HAP-1 (cell line): ENCODE results near the gene IGLL5.

ENCODE experiments used
- DNase-seq, 2 experiments: peaks; one replicate each; pipeline ENCODE4 v3.0.0-alpha.2; 2016 to 2020; ENCODE audit warnings: low spot score in 2 of 2
- H3K27me3 ChIP-seq: fragments of 250-450 bp; sonication (Bioruptor Pico); 2 replicates; pipeline ENCODE4 v1.5.1; 2020; ENCODE audit warnings: low read depth, mild to moderate bottlenecking, moderate library complexity
- H3K36me3 ChIP-seq: fragments of 250-450 bp; sonication (Bioruptor Pico); replicated peaks from 2 replicates; pipeline ENCODE4 v1.5.1; 2020; ENCODE audit warnings: mild to moderate bottlenecking
- H3K4me1 ChIP-seq: fragments of 250-450 bp; sonication (Bioruptor Pico); 2 replicates; pipeline ENCODE4 v1.5.1; 2020; ENCODE audit warnings: mild to moderate bottlenecking
- H3K4me3 ChIP-seq: fragments of 250-450 bp; sonication (Bioruptor Pico); 2 replicates; pipeline ENCODE4 v1.5.1; 2020; ENCODE audit warnings: mild to moderate bottlenecking, moderate library complexity
- H3K9me3 ChIP-seq: fragments of 250-450 bp; sonication (Bioruptor Pico); 2 replicates; pipeline ENCODE4 v1.5.1; 2020; ENCODE audit warnings: mild to moderate bottlenecking, moderate library complexity
- in situ Hi-C: fragments of 300-500 bp; cut with MboI; formaldehyde crosslinking; loops from 3 replicates; pipeline ENCODE4 v1.14.3; 2020; ENCODE audit warnings: low sequenced_read_pairs, inconsistent platforms, mixed read lengths

The IGLL5 gene

GRCh38 chr22:22930571-22931556, 43.2 kb downstream of the IGLL5 start:
- Histone ChIP-seq H3K4me3 (no peak overlapping the region), H3K27me3 (no peaks in the 10 kb centered on the region), H3K9me3 (no peaks in the 10 kb centered on the region), H3K4me1 (no peaks in the 10 kb centered on the region), H3K36me3 (no peaks in the 10 kb centered on the region)
- no peak for DNase-seq
- in situ Hi-C loops: no loop called here

DNA sequence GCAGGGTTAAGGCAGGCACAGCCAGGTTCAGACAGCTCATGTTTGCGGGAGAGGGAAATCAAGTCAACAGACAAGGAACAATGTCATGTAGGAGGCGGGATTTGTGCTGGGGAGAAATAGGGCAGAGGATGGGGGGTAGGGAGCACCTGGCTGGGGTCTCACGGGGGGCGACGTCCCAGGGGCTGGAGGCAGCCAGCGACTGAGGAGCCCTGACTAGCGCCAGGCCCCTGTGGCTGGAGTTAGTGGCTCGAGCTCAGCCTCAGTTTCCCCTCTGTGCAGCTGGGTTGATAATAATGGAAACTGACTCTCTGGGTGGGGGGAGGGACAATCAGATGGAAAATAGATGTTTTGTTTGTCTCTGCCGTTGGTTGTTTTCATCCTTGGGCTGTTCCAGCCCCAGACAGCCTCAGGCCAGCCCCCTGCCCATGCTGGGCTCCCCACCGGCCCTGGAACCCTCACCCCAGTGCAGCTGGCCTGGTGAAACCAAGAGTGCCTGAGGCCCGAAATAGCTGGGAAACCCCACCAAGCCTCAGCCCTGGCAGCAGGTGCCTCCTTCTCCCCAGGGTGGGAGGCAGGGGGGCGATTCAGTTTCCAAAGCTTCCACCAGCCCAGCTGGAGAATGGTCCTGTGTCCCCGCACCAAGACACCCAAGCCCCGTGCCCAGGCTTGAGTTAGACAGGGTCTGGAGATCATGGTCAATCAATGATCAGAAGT, 44.1 kb downstream of the IGLL5 start:
- Histone ChIP-seq H3K27me3 (no peaks in the 10 kb centered on the region), H3K4me3 (no peak overlapping the region), H3K36me3 (no peaks in the 10 kb centered on the region), H3K4me1 (no peaks in the 10 kb centered on the region), H3K9me3 (no peaks in the 10 kb centered on the region)
- no peak for DNase-seq
- in situ Hi-C loops: no loop called here

DNA sequence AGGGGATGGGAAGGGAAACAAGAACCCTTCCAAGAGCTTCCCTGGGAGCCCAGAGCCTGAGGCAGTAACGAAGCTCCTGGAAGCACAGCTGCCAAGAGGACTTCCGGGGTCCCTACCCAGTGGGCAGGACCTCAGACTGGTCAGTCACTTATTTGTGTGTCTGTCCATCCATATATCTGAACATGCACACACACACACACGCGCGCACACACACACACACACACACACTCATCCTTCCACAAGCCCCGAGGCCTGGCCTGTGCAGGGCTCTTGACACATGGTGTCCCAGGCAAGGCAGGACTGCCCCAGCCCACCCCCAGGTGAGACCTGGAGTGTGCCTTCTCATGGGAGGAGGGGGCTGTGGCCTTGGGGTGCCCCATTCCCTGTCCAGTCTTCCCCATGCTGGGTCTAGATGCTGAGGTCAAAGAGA, 44.9 kb downstream of the IGLL5 start:
- Histone ChIP-seq H3K27me3 (peaks cover 5% of the 10 kb centered on the region), H3K9me3 (no peaks in the 10 kb centered on the region), H3K4me1 (no peaks in the 10 kb centered on the region), H3K36me3 (no peaks in the 10 kb centered on the region), H3K4me3 (no peak overlapping the region)
- in situ Hi-C loops: no loop called here
- DNase-seq: no peak

DNA sequence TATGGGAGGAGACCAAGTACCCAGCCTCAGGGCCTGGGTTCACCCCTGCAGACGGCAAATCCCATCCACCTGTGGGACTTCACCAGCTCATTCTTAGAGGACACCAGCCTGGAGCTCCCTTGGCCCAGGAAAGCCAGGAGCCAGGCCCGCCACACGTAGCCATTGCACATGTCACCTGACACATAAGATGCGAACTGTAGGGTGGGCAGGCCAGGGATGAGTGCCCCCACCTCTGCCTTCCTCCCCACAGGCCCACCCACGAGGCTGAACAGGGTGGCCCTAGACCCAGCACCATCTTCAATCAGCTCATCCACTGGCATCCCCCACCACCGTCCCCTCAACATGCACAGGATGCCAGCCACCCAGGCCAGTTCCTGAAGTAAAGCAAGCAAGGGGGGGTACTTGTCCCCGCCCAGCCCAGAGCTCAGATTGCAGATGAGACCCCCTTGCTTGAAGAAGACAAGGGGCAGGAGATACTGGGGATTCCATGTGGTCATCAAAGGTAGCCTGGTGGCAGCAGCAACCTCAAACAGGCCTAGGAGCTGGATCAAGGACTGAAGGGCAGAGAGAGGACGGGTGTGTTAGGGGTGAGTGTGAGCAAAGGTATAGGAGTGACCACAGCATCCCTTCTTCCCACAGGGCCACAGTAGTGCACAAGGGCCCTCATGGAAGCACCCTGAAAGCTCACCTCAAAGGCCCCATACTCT, 45.6 kb downstream of the IGLL5 start:
- Histone ChIP-seq H3K9me3 (no peaks in the 10 kb centered on the region), H3K36me3 (no peaks in the 10 kb centered on the region), H3K27me3 (peaks cover 6% of the 10 kb centered on the region), H3K4me1 (no peaks in the 10 kb centered on the region), H3K4me3 (no peak overlapping the region)
- no peak for DNase-seq
- in situ Hi-C loops: no loop called here

GRCh38 chr22:22933807-22934542, 46.4 kb downstream of the IGLL5 start:
- H3K9me3 ChIP-seq: no peaks in the 10 kb centered on the region
- peaks cover 8% of the 10 kb centered on the region for H3K27me3 ChIP-seq
- no peaks in the 10 kb centered on the region for H3K36me3 ChIP-seq
- in situ Hi-C loops: no loop called here
- no peaks in the 10 kb centered on the region for H3K4me1 ChIP-seq
- no peak for DNase-seq
- no peak overlapping the region for H3K4me3 ChIP-seq

DNA sequence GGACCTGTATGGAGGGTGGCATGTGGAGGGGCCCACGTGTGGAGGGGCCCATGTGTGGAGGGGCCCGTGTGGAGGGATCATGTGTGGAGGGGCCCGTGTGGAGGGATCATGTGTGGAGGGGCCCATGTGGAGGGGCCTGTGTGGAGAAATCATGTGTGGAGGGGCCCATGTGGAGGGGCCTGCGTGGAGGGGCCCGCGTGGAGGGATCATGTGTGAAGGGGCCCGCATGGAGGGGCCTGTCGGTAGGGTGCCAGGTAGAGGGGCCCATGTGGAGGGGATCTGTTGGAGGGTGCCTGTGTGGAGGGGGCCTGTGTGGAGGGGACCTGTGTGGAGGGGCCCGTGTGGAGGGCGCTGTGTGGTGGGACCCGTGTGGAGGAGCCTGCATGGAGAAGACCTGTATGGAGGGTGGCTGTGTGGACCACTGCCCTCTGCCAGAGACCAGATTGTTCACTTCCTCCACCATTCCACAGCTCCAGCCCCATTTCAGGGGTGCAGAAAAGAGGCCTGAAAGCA, 47.0 kb downstream of the IGLL5 start:
- no peaks in the 10 kb centered on the region for H3K4me1 ChIP-seq
- no peak overlapping the region for H3K4me3 ChIP-seq
- no peak for DNase-seq
- H3K36me3 ChIP-seq: no peaks in the 10 kb centered on the region
- H3K27me3 ChIP-seq: peaks cover 8% of the 10 kb centered on the region
- no peaks in the 10 kb centered on the region for H3K9me3 ChIP-seq
- in situ Hi-C loops: no loop called here

DNA sequence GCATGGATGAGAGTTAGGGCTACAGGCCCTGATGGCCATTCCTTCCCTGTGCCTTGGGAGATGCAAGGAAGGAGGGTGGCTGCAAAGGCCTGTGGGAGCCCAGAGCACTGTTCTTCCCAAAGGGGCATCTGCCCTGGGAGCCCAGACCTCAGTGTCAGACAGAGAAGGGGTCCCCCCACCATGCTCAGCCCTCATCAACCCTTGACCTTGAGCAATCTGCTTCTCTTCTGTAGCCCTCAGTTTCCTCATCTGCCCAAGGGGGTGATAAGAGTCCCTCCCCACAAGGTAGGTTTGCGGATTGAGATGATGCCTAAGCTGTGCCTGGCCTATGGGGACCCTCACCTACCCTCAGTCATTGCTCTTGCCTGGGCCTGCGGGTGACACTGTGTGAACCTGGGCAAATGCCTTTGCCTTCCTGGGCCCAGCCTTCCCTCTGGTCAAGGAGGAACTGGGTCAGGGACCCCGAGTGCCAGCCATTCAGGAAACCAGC, 47.5 kb downstream of the IGLL5 start:
- no peak for DNase-seq
- Histone ChIP-seq H3K27me3 (peaks cover 8% of the 10 kb centered on the region), H3K4me3 (no peak overlapping the region), H3K9me3 (no peaks in the 10 kb centered on the region), H3K4me1 (no peaks in the 10 kb centered on the region), H3K36me3 (no peaks in the 10 kb centered on the region)
- in situ Hi-C loops: no loop called here

- H3K9me3 ChIP-seq: no peaks in the 10 kb centered on the region
- no peak overlapping the region for H3K4me3 ChIP-seq
- H3K4me1 ChIP-seq: no peaks in the 10 kb centered on the region
- in situ Hi-C loops: no loop called here
- no peaks in the 10 kb centered on the region for H3K36me3 ChIP-seq
- peaks cover 8% of the 10 kb centered on the region for H3K27me3 ChIP-seq
- DNase-seq: no peak
These were observed 48.0 kb downstream of the IGLL5 start for GRCh38 chr22:22935546-22936157.

DNA sequence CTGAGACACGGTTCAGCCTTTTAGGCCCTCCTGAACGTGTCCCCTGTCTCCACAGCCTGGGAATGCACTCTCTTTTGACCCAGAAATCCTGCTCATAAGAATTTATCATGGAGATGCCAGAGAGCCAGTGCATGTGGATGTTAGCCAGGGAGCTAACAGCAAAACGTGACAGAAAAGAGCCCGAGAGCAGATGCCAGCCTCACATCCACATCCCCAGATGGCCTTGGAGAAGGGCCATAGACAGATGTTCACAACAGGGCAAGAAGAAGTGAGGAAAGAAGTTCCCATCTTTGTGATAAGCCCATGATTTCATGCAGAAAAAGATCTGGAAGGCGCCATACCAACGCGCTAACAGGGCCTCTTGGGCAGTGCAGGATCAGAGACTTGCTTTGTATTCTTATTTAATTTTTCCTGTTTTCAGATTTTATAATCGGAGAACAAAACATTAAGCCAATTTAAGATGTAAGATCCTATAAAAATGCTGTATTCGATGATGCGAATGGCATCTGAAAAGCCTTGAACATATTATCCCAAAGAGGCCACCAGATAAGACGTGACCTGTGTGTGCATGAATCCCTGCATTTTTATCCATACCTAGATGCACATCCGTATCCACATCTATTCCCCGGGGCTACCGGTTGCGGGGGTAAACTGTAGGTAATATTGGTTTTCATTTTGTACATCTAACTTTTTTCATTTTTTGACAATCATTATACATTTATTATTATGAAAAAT, 48.7 kb downstream of the IGLL5 start:
- no peaks in the 10 kb centered on the region for H3K36me3 ChIP-seq
- H3K4me3 ChIP-seq: no peak overlapping the region
- no peak for DNase-seq
- no peaks in the 10 kb centered on the region for H3K4me1 ChIP-seq
- H3K27me3 ChIP-seq: peaks cover 8% of the 10 kb centered on the region
- H3K9me3 ChIP-seq: no peaks in the 10 kb centered on the region
- in situ Hi-C loops: no loop called here

DNA sequence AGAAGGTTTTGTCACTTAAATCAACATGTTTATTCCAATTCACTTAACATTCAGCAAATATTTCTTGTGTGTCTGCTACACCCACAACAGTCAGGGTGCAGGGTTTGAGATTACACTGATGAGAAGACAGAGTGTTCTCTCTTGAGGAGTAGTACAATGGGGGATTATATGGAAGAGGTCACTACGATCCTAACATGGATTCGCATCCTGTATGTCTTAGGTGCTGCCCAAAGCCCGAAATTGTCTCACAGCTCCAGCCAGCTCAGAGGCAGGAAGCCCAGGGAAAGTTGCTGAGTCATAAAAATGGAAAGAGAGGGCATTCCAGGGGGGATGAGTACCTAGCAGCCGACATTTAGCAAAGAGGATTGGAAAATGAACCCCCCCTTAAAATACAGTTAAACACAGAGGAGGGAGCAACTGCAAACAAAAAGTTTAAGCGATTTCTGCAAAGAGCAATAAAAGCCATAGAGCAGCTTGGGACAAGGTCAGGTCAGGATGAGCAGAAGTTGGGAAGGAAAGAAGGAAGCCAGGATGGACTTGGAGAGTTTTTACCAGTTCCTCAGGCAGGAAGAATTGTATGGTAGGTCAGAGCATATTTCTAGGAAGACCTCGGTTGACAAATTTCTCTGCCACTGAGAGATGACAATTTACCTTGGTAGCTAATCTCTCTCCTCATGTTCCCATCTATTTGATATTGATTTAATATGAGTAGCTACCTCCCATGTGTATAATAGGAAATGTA, 49.5 kb downstream of the IGLL5 start:
- no peaks in the 10 kb centered on the region for H3K36me3 ChIP-seq
- H3K4me1 ChIP-seq: no peaks in the 10 kb centered on the region
- H3K9me3 ChIP-seq: no peaks in the 10 kb centered on the region
- no peak for DNase-seq
- in situ Hi-C loops: no loop called here
- H3K27me3 ChIP-seq: peaks cover 8% of the 10 kb centered on the region
- H3K4me3 ChIP-seq: no peak overlapping the region

DNA sequence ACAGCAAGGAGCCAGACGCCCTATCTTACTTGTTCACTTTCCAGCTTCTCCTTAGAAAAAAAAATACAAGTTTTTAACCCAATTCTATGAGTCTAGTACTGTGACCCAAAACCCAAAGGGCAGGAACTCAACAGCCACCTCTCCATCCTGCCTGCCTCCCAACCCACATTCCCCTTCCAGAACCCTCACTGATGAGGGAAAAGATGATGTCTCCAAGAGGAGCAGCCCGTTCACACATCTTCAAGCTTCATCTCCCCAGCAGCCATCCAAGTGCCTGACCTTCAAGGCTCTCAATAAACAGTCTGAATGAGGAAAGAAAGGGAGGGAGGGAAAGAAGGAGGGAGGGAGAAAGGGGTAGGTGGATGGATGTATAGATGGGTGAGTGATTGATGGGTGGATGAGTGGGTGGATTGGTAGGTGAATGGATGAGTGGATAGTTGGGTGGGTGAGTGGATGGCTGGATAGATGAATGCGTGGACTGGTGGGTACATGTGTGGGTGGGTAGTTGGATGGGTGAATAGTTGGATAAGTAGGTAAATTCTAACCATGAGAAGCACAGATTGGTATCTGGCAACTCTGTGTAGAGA, 50.4 kb downstream of the IGLL5 start:
- Histone ChIP-seq H3K9me3 (no peaks in the 10 kb centered on the region), H3K4me1 (no peaks in the 10 kb centered on the region), H3K36me3 (no peaks in the 10 kb centered on the region), H3K4me3 (no peak overlapping the region), H3K27me3 (peaks cover 8% of the 10 kb centered on the region)
- in situ Hi-C loops: no loop called here
- DNase-seq: no peak
